ENCODE measurements around the gene ZWINT.

Gene ZWINT

GRCh38 chr10:56360583-56360966, 484 bp downstream of the ZWINT start:
- Histone ChIP-seq H3K9ac (ENCODE audit: low read length) (peak overlapping the region; percentile 98), H3K4me1 (ENCODE audit: low read length) (peaks cover 9% of the 10 kb centered on the region), H3K4me3 (ENCODE audit: low read length) (peak overlapping the region; percentile 99), H3K27me3 (ENCODE audit: low read depth, low read length) (no peaks in the 10 kb centered on the region), H3K79me2 (ENCODE audit: low read length) (peaks cover 42% of the 10 kb centered on the region), H3K27ac (ENCODE audit: low read length) (peak overlapping the region; percentile 57), H2AFZ (ENCODE audit: low read depth, low read length) (peak overlapping the region; percentile 84; the same call in 1 of the 2 replicates), H4K20me1 (ENCODE audit: insufficient read depth, low read length) (no peaks in the 10 kb centered on the region), H3K36me3 (replicated peaks; ENCODE audit: low read depth, low read length) (peaks cover 22% of the 10 kb centered on the region), H3K4me2 (ENCODE audit: low read length) (peak overlapping the region; percentile 91), H3K9me3 (ENCODE audit: insufficient read depth, low read length) (no peaks in the 10 kb centered on the region)
- no peak for TF ChIP-seq CTCF (IDR thresholded peaks at IDR 0.05; ENCODE audit: low read depth, low read length)
- TF ChIP-seq EZH2phosphoT487 (IDR thresholded peaks at IDR 0.05; ENCODE audit: low read depth), result no peak

- Histone ChIP-seq H2AFZ (ENCODE audit: low read depth, low read length) (no peak overlapping the region), H3K27me3 (ENCODE audit: low read depth, low read length) (no peaks in the 10 kb centered on the region), H3K27ac (ENCODE audit: low read length) (no peak overlapping the region), H4K20me1 (ENCODE audit: insufficient read depth, low read length) (no peaks in the 10 kb centered on the region), H3K4me1 (ENCODE audit: low read length) (peaks cover 9% of the 10 kb centered on the region), H3K79me2 (ENCODE audit: low read length) (peaks cover 42% of the 10 kb centered on the region), H3K4me3 (ENCODE audit: low read length) (peak overlapping the region; percentile 99), H3K9me3 (ENCODE audit: insufficient read depth, low read length) (no peaks in the 10 kb centered on the region), H3K36me3 (replicated peaks; ENCODE audit: low read depth, low read length) (peaks cover 22% of the 10 kb centered on the region), H3K4me2 (ENCODE audit: low read length) (peak overlapping the region; percentile 91), H3K9ac (ENCODE audit: low read length) (peak overlapping the region; percentile 98; the same call in 1 of the 2 replicates)
- no peak for TF ChIP-seq CTCF (IDR thresholded peaks at IDR 0.05; ENCODE audit: low read depth, low read length)
- TF ChIP-seq EZH2phosphoT487 (IDR thresholded peaks at IDR 0.05; ENCODE audit: low read depth), result no peak
Observed at GRCh38 chr10:56359837-56360236, 1.2 kb downstream of the ZWINT start.

- peaks cover 9% of the 10 kb centered on the region for H3K4me1 ChIP-seq (ENCODE audit: low read length)
- no peaks in the 10 kb centered on the region for H4K20me1 ChIP-seq (ENCODE audit: insufficient read depth, low read length)
- no peak overlapping the region for H3K4me3 ChIP-seq (ENCODE audit: low read length)
- no peak overlapping the region for H3K9ac ChIP-seq (ENCODE audit: low read length)
- peaks cover 42% of the 10 kb centered on the region for H3K79me2 ChIP-seq (ENCODE audit: low read length)
- no peaks in the 10 kb centered on the region for H3K9me3 ChIP-seq (ENCODE audit: insufficient read depth, low read length)
- H3K36me3 ChIP-seq (replicated peaks; ENCODE audit: low read depth, low read length), result peaks cover 27% of the 10 kb centered on the region
- H2AFZ ChIP-seq (ENCODE audit: low read depth, low read length), result no peak overlapping the region
- no peak overlapping the region for H3K27ac ChIP-seq (ENCODE audit: low read length)
- H3K4me2 ChIP-seq (ENCODE audit: low read length), result no peak overlapping the region
- H3K27me3 ChIP-seq (ENCODE audit: low read depth, low read length), result no peaks in the 10 kb centered on the region
- no peak for TF ChIP-seq CTCF (IDR thresholded peaks at IDR 0.05; ENCODE audit: low read depth, low read length)
- no peak for TF ChIP-seq EZH2phosphoT487 (IDR thresholded peaks at IDR 0.05; ENCODE audit: low read depth)
Observed at GRCh38 chr10:56357018-56357417, 4.0 kb downstream of the ZWINT start.

- Histone ChIP-seq H3K27ac (ENCODE audit: low read length) (no peak overlapping the region), H3K36me3 (replicated peaks; ENCODE audit: low read depth, low read length) (peaks cover 5% of the 10 kb centered on the region)
- TF ChIP-seq EZH2phosphoT487 (IDR thresholded peaks at IDR 0.05; ENCODE audit: low read depth), result no peak
- TF ChIP-seq CTCF (IDR thresholded peaks at IDR 0.05; ENCODE audit: low read depth, low read length), result no peak
Observed at GRCh38 chr10:56351909-56352630, 9.0 kb downstream of the ZWINT start.

More at GRCh38 chr10:56351909-56352630, 9.0 kb downstream of the ZWINT start:
- no peaks in the 10 kb centered on the region for H3K27me3 ChIP-seq (ENCODE audit: low read depth, low read length)
- H3K9ac ChIP-seq (ENCODE audit: low read length), result no peak overlapping the region
- no peaks in the 10 kb centered on the region for H4K20me1 ChIP-seq (ENCODE audit: insufficient read depth, low read length)
- no peak overlapping the region for H3K4me3 ChIP-seq (ENCODE audit: low read length)
- H3K4me1 ChIP-seq (ENCODE audit: low read length), result 0 out of 2 replicates have a peak, but pooled peaks cover 3% of the 10 kb centered on the region
- H3K9me3 ChIP-seq (ENCODE audit: insufficient read depth, low read length), result no peaks in the 10 kb centered on the region
- no peak overlapping the region for H3K4me2 ChIP-seq (ENCODE audit: low read length)
- H2AFZ ChIP-seq (ENCODE audit: low read depth, low read length), result no peak overlapping the region
- H3K79me2 ChIP-seq (ENCODE audit: low read length), result no peaks in the 10 kb centered on the region

All from OCI-LY3 (cell line).